Esophagus muscularis mucosa (tissue), 4 donors: ENCODE measurements around the gene KIAA0930. TPM values are rescaled to one million over a fixed set of nuclear protein-coding genes. Genes with fewer than 3 reads are reported as not detected.
"Not testable (repeated sequence)": the region's sequence is repeated elsewhere in the genome, so short reads cannot be mapped to it uniquely, and the experiment has no call there.

Experiments used
- DNase-seq: peaks from one replicate; pipeline ENCODE4 v3.0.0-alpha.2; 2017; ENCODE audit errors: extremely low spot score
- H3K27ac ChIP-seq, 4 donors: fragments of 200-600 bp; sonication (generic); replicated peaks in 1 of 4; 1 replicate in 3 of 4; 2 replicates in 1 of 4; pipeline ENCODE4 v1.5.1; 2016 to 2019; ENCODE audit warnings: mild to moderate bottlenecking in 1 of 4
- H3K27me3 ChIP-seq, 4 donors: fragments of 200-600 bp; sonication (generic); one replicate each; pipeline versions ENCODE4 v1.5.1 to v1.6.0; 2016 to 2019
- H3K36me3 ChIP-seq, 4 donors: fragments of 200-600 bp; sonication (generic); one replicate each; pipeline ENCODE4 v1.5.1; 2016 to 2019
- H3K4me1 ChIP-seq, 4 donors: fragments of 200-600 bp; sonication (generic); one replicate each; pipeline ENCODE4 v1.5.1; 2016 to 2019
- H3K4me3 ChIP-seq, 4 donors: fragments of 200-600 bp; sonication (generic); 1 replicate in 2 of 4; 2 replicates in 2 of 4; pipeline ENCODE4 v1.5.1; 2016 to 2019; ENCODE audit warnings: mild to moderate bottlenecking in 4 of 4, moderate library complexity in 1 of 4
- H3K9me3 ChIP-seq, 4 donors: fragments of 200-600 bp; sonication (generic); 1 replicate in 3 of 4; 2 replicates in 1 of 4; pipeline ENCODE4 v1.5.1; 2016 to 2019
- CTCF ChIP-seq, 3 experiments: fragments of 200-600 bp in 2 of 3; fragments of 450-650 bp in 1 of 3; sonication (generic) in 2 of 3; IDR thresholded peaks; one replicate each; pipeline ENCODE4 v1.5.1; 2017 to 2019; ENCODE audit warnings: antibody characterized with exemption in 3 of 3, mild to moderate bottlenecking in 2 of 3, moderate library complexity in 1 of 3
- EP300 ChIP-seq: sonication (generic); formaldehyde crosslinking; IDR thresholded peaks from one replicate; pipeline ENCODE4 v1.6.1; 2017; ENCODE audit warnings: antibody characterized with exemption
- POLR2A ChIP-seq: fragments of 450-650 bp; IDR thresholded peaks from one replicate; pipeline ENCODE4 v1.6.1; 2017; ENCODE audit warnings: antibody characterized with exemption, moderate library complexity, mild to moderate bottlenecking, low read depth
- POLR2AphosphoS5 ChIP-seq, 2 donors: sonication (generic); formaldehyde crosslinking; IDR thresholded peaks; one replicate each; pipeline ENCODE4 v1.6.1; 2017; ENCODE audit warnings: antibody characterized with exemption in 2 of 2
- WGBS: methylation state at CpG from one replicate; pipeline ENCODE4 v1.1.5; 2018; 5-methylcytosine and 5-hydroxymethylcytosine counted together
- intact Hi-C: fragments of 100-400 bp; cut with DNase I; formaldehyde crosslinking; loops from one replicate; pipeline ENCODE4 v1.15.1; 2023
- total RNA-seq, 4 donors: library from RNA; depleted of rRNA; stranded (reverse); fragments of >200 nt; gene quantifications; one replicate each; pipeline versions ENCODE4 v1.1.0 to v1.2.1, GENCODE V29; 2016

Gene KIAA0930
- total RNA-seq, 4 donors from 2014 or later = 31.6 to 67.1 (median 46.8) TPM

- peaks cover 32 to 52% (median 50%) of the 10 kb centered on the region in 4 donors for H3K36me3 ChIP-seq
These were observed 46.0 kb downstream of the KIAA0930 start for GRCh38 chr22:45194686-45195085.

GRCh38 chr22:45192701-45193187, 48.0 kb downstream of the KIAA0930 start:
- Histone ChIP-seq H3K27me3 (no peaks in the 10 kb centered on the region), H3K4me3 (no peak overlapping the region), H3K27ac (no peak overlapping the region), H3K4me1 (peaks cover 0 to 3% (median 0%) of the 10 kb centered on the region in 4 donors), H3K36me3 (peaks cover 14 to 43% (median 37%) of the 10 kb centered on the region in 4 donors), H3K9me3 (no peaks in the 10 kb centered on the region)
- 71% methylated on average over 13 of the region's 13 CpGs for WGBS
- intact Hi-C loops = no loop called here
- TF ChIP-seq EP300 = no peak
- no peak for TF ChIP-seq CTCF (IDR thresholded peaks at IDR 0.05)
- TF ChIP-seq POLR2A = no peak
- TF ChIP-seq POLR2AphosphoS5 (IDR thresholded peaks at IDR 0.05) = no peak
- no peak for DNase-seq

More at GRCh38 chr22:45194686-45195085, 46.0 kb downstream of the KIAA0930 start:
- Histone ChIP-seq H3K27me3 (no peaks in the 10 kb centered on the region), H3K4me3 (no peak overlapping the region), H3K9me3 (no peaks in the 10 kb centered on the region), H3K27ac (no peak overlapping the region), H3K4me1 (peaks cover 0 to 3% (median 0%) of the 10 kb centered on the region in 4 donors)
- intact Hi-C loops = no loop called here
- TF ChIP-seq POLR2AphosphoS5 (IDR thresholded peaks at IDR 0.05) (no peak), CTCF (IDR thresholded peaks at IDR 0.05) (no peak), EP300 (no peak), POLR2A (no peak)
- no peak for DNase-seq
- 84% methylated on average over 15 of the region's 17 CpGs for WGBS

- intact Hi-C loops, H3K27ac ChIP-seq, H3K4me1 ChIP-seq, H3K9me3 ChIP-seq, H3K4me3 ChIP-seq, H3K27me3 ChIP-seq, DNase-seq: not testable (repeated sequence)
- peaks cover 4 to 34% (median 27%) of the 10 kb centered on the region in 4 donors for H3K36me3 ChIP-seq
- WGBS = 82% methylated on average over 9 of the region's 9 CpGs
These were observed 48.9 kb downstream of the KIAA0930 start for GRCh38 chr22:45191746-45192145.

GRCh38 chr22:45190202-45190872, 50.4 kb downstream of the KIAA0930 start:
- H3K27ac ChIP-seq = no peak overlapping the region
- intact Hi-C loops = no loop called here
- H3K9me3 ChIP-seq = no peaks in the 10 kb centered on the region
- H3K27me3 ChIP-seq = no peaks in the 10 kb centered on the region
- no peak for TF ChIP-seq POLR2A
- TF ChIP-seq POLR2AphosphoS5 (IDR thresholded peaks at IDR 0.05) = no peak
- no peak for TF ChIP-seq EP300
- no peak for TF ChIP-seq CTCF (IDR thresholded peaks at IDR 0.05)
- 82% methylated on average over 4 of the region's 4 CpGs for WGBS
- no peak for DNase-seq
- H3K4me3 ChIP-seq = no peak overlapping the region
- peaks cover 0 to 3% (median 0%) of the 10 kb centered on the region in 4 donors for H3K4me1 ChIP-seq
- H3K36me3 ChIP-seq = peaks cover 5 to 32% (median 24%) of the 10 kb centered on the region in 4 donors

- no peaks in the 10 kb centered on the region for H3K9me3 ChIP-seq
- H3K27me3 ChIP-seq = no peaks in the 10 kb centered on the region
- no peak overlapping the region for H3K27ac ChIP-seq
- intact Hi-C loops = no loop called here
- no peak overlapping the region for H3K4me3 ChIP-seq
- peaks cover 0 to 3% (median 0%) of the 10 kb centered on the region in 4 donors for H3K4me1 ChIP-seq
- H3K36me3 ChIP-seq = peaks cover 16 to 38% (median 29%) of the 10 kb centered on the region in 4 donors
- 80% methylated on average over 16 of the region's 16 CpGs for WGBS
- TF ChIP-seq EP300 = no peak
- TF ChIP-seq POLR2AphosphoS5 (IDR thresholded peaks at IDR 0.05) = no peak
- TF ChIP-seq CTCF (IDR thresholded peaks at IDR 0.05) = no peak
- no peak for TF ChIP-seq POLR2A
- no peak for DNase-seq
These were observed 51.9 kb downstream of the KIAA0930 start for GRCh38 chr22:45188779-45189178.
